ENCODE results near the gene SYMPK.

The SYMPK gene

DNA sequence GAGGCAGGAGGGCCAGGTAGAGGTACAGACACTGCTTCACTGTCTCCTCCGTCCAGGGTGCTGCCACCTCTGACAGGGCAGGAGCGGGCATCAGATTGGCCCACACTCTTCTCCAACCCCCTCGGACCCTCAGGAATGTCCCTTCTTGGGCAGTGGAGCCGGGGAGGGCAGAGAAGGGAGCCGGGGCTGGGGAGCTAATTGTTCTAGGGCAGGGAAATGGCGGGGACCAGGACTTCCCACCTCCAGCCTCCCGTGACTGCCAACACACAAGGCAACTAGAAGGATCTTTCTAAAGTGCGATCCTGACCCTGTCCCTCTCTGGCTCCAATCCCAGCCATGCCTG lies 37.7 kb downstream of the SYMPK start:
- Histone ChIP-seq H3K27ac (ENCODE audit: low read depth in 2 of 2, low read length in 2 of 2) (no peak overlapping the region), H3K36me3 (ENCODE audit: control insufficient read depth in 2 of 2, insufficient read depth in 2 of 2, low read length in 2 of 2) (peaks cover 64 to 79% of the 10 kb centered on the region in 2 donors), H3K9ac (ENCODE audit: low read depth in 1 of 2, low read length in 2 of 2) (no peak overlapping the region), H3K4me3 (ENCODE audit: low read length in 2 of 2) (no peak overlapping the region), H3K4me1 (ENCODE audit: control insufficient read depth in 2 of 2, insufficient read depth in 2 of 2, low read length in 2 of 2) (no peaks in the 10 kb centered on the region), H3K9me3 (ENCODE audit: control insufficient read depth in 2 of 2, low read length in 2 of 2) (no peaks in the 10 kb centered on the region), H3K27me3 (ENCODE audit: control insufficient read depth in 2 of 2, insufficient read depth in 2 of 2, low read length in 2 of 2) (no peaks in the 10 kb centered on the region)

GRCh38 chr19:45824531-45825262 lies 38.2 kb downstream of the SYMPK start:
- H3K9ac ChIP-seq (ENCODE audit: low read depth in 1 of 2, low read length in 2 of 2) = no peak overlapping the region
- no peak overlapping the region for H3K27ac ChIP-seq (ENCODE audit: low read depth in 2 of 2, low read length in 2 of 2)
- H3K27me3 ChIP-seq (ENCODE audit: control insufficient read depth in 2 of 2, insufficient read depth in 2 of 2, low read length in 2 of 2) = no peaks in the 10 kb centered on the region
- peaks cover 60 to 77% of the 10 kb centered on the region in 2 donors for H3K36me3 ChIP-seq (ENCODE audit: control insufficient read depth in 2 of 2, insufficient read depth in 2 of 2, low read length in 2 of 2)
- no peaks in the 10 kb centered on the region for H3K4me1 ChIP-seq (ENCODE audit: control insufficient read depth in 2 of 2, insufficient read depth in 2 of 2, low read length in 2 of 2)
- H3K4me3 ChIP-seq (ENCODE audit: low read length in 2 of 2) = no peak overlapping the region
- H3K9me3 ChIP-seq (ENCODE audit: control insufficient read depth in 2 of 2, low read length in 2 of 2) = no peaks in the 10 kb centered on the region

- Histone ChIP-seq H3K36me3 (ENCODE audit: control insufficient read depth in 2 of 2, insufficient read depth in 2 of 2, low read length in 2 of 2) (peaks cover 56 to 74% of the 10 kb centered on the region in 2 donors), H3K27ac (ENCODE audit: low read depth in 2 of 2, low read length in 2 of 2) (no peak overlapping the region), H3K9ac (ENCODE audit: low read depth in 1 of 2, low read length in 2 of 2) (no peak overlapping the region)
Observed at GRCh38 chr19:45824041-45824471, 38.9 kb downstream of the SYMPK start.

GRCh38 chr19:45823182-45823581 lies 39.8 kb downstream of the SYMPK start:
- Histone ChIP-seq H3K36me3 (ENCODE audit: control insufficient read depth in 2 of 2, insufficient read depth in 2 of 2, low read length in 2 of 2) (peaks cover 49 to 66% of the 10 kb centered on the region in 2 donors), H3K27me3 (ENCODE audit: control insufficient read depth in 2 of 2, insufficient read depth in 2 of 2, low read length in 2 of 2) (no peaks in the 10 kb centered on the region)

More at GRCh38 chr19:45824041-45824471, 38.9 kb downstream of the SYMPK start:
- Histone ChIP-seq H3K9me3 (ENCODE audit: control insufficient read depth in 2 of 2, low read length in 2 of 2) (no peaks in the 10 kb centered on the region), H3K4me1 (ENCODE audit: control insufficient read depth in 2 of 2, insufficient read depth in 2 of 2, low read length in 2 of 2) (no peaks in the 10 kb centered on the region), H3K27me3 (ENCODE audit: control insufficient read depth in 2 of 2, insufficient read depth in 2 of 2, low read length in 2 of 2) (no peaks in the 10 kb centered on the region), H3K4me3 (ENCODE audit: low read length in 2 of 2) (no peak overlapping the region)

GRCh38 chr19:45822716-45823115 lies 40.2 kb downstream of the SYMPK start:
- Histone ChIP-seq H3K9me3 (ENCODE audit: control insufficient read depth in 2 of 2, low read length in 2 of 2) (no peaks in the 10 kb centered on the region), H3K27ac (ENCODE audit: low read depth in 2 of 2, low read length in 2 of 2) (no peak overlapping the region), H3K4me3 (ENCODE audit: low read length in 2 of 2) (no peak overlapping the region), H3K27me3 (ENCODE audit: control insufficient read depth in 2 of 2, insufficient read depth in 2 of 2, low read length in 2 of 2) (no peaks in the 10 kb centered on the region), H3K9ac (ENCODE audit: low read depth in 1 of 2, low read length in 2 of 2) (no peak overlapping the region), H3K36me3 (ENCODE audit: control insufficient read depth in 2 of 2, insufficient read depth in 2 of 2, low read length in 2 of 2) (peaks cover 46 to 62% of the 10 kb centered on the region in 2 donors), H3K4me1 (ENCODE audit: control insufficient read depth in 2 of 2, insufficient read depth in 2 of 2, low read length in 2 of 2) (no peaks in the 10 kb centered on the region)

More at GRCh38 chr19:45823182-45823581, 39.8 kb downstream of the SYMPK start:
- no peak overlapping the region for H3K4me3 ChIP-seq (ENCODE audit: low read length in 2 of 2)
- H3K4me1 ChIP-seq (ENCODE audit: control insufficient read depth in 2 of 2, insufficient read depth in 2 of 2, low read length in 2 of 2) = no peaks in the 10 kb centered on the region
- H3K27ac ChIP-seq (ENCODE audit: low read depth in 2 of 2, low read length in 2 of 2) = no peak overlapping the region
- H3K9ac ChIP-seq (ENCODE audit: low read depth in 1 of 2, low read length in 2 of 2) = no peak overlapping the region
- no peaks in the 10 kb centered on the region for H3K9me3 ChIP-seq (ENCODE audit: control insufficient read depth in 2 of 2, low read length in 2 of 2)

DNA sequence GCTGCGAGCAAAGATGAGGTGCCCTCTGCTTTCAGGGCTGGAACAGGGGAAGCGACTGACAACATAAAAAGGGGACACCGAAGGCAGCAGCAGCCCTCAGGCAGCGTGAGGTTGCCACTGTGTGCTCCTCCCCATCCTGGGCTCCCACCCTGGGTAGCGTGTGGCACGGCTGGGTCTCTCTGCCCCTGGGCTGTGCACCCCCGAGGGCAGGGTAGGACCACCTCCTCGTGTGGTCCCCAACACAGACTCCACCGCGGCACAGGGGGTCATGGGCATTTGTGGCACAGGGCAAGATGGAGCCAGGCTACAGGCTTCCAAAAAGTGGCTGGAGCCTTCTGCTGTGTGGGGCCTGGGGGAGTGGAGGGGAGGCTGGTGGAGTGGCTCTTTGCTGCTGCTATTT lies 41.4 kb downstream of the SYMPK start:
- Histone ChIP-seq H3K27me3 (ENCODE audit: control insufficient read depth in 2 of 2, insufficient read depth in 2 of 2, low read length in 2 of 2) (no peaks in the 10 kb centered on the region), H3K36me3 (ENCODE audit: control insufficient read depth in 2 of 2, insufficient read depth in 2 of 2, low read length in 2 of 2) (peaks cover 37 to 52% of the 10 kb centered on the region in 2 donors), H3K9ac (ENCODE audit: low read depth in 1 of 2, low read length in 2 of 2) (no peak overlapping the region), H3K4me3 (ENCODE audit: low read length in 2 of 2) (no peak overlapping the region), H3K9me3 (ENCODE audit: control insufficient read depth in 2 of 2, low read length in 2 of 2) (no peaks in the 10 kb centered on the region), H3K27ac (ENCODE audit: low read depth in 2 of 2, low read length in 2 of 2) (no peak overlapping the region), H3K4me1 (ENCODE audit: control insufficient read depth in 2 of 2, insufficient read depth in 2 of 2, low read length in 2 of 2) (no peaks in the 10 kb centered on the region)

DNA sequence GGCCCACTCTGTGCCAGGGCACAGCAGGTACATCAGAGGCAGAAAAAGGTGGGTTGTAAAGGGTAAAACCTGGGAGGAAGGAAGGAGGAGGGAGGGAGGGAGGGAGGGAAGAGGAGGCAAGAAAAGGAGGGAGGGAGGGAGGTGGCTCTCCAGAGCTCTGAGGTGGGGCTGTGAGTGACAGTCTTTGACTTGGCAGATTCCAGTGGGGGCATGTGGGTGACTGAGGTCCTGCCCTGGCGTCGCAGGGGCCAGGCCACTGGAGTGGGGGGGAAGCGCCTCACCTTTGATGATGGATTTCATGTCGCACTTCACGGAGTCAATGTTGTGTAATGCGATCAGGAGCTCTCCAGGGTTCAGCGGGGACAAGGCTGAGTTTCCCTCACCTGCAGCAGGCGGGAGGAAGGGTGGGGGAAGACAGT lies 41.8 kb downstream of the SYMPK start:
- Histone ChIP-seq H3K4me3 (ENCODE audit: low read length in 2 of 2) (no peak overlapping the region), H3K9ac (ENCODE audit: low read depth in 1 of 2, low read length in 2 of 2) (no peak overlapping the region), H3K4me1 (ENCODE audit: control insufficient read depth in 2 of 2, insufficient read depth in 2 of 2, low read length in 2 of 2) (no peaks in the 10 kb centered on the region), H3K27me3 (ENCODE audit: control insufficient read depth in 2 of 2, insufficient read depth in 2 of 2, low read length in 2 of 2) (no peaks in the 10 kb centered on the region), H3K36me3 (ENCODE audit: control insufficient read depth in 2 of 2, insufficient read depth in 2 of 2, low read length in 2 of 2) (peaks cover 32 to 47% of the 10 kb centered on the region in 2 donors), H3K9me3 (ENCODE audit: control insufficient read depth in 2 of 2, low read length in 2 of 2) (no peaks in the 10 kb centered on the region), H3K27ac (ENCODE audit: low read depth in 2 of 2, low read length in 2 of 2) (no peak overlapping the region)

- H3K27ac ChIP-seq (ENCODE audit: low read depth in 2 of 2, low read length in 2 of 2) = no peak overlapping the region
- H3K4me1 ChIP-seq (ENCODE audit: control insufficient read depth in 2 of 2, insufficient read depth in 2 of 2, low read length in 2 of 2) = no peaks in the 10 kb centered on the region
- no peaks in the 10 kb centered on the region for H3K9me3 ChIP-seq (ENCODE audit: control insufficient read depth in 2 of 2, low read length in 2 of 2)
- H3K4me3 ChIP-seq (ENCODE audit: low read length in 2 of 2) = no peak overlapping the region
- H3K27me3 ChIP-seq (ENCODE audit: control insufficient read depth in 2 of 2, insufficient read depth in 2 of 2, low read length in 2 of 2) = no peaks in the 10 kb centered on the region
- H3K36me3 ChIP-seq (ENCODE audit: control insufficient read depth in 2 of 2, insufficient read depth in 2 of 2, low read length in 2 of 2) = peaks cover 27 to 42% of the 10 kb centered on the region in 2 donors
- no peak overlapping the region for H3K9ac ChIP-seq (ENCODE audit: low read depth in 1 of 2, low read length in 2 of 2)
Observed at GRCh38 chr19:45820413-45821102, 42.4 kb downstream of the SYMPK start.

DNA sequence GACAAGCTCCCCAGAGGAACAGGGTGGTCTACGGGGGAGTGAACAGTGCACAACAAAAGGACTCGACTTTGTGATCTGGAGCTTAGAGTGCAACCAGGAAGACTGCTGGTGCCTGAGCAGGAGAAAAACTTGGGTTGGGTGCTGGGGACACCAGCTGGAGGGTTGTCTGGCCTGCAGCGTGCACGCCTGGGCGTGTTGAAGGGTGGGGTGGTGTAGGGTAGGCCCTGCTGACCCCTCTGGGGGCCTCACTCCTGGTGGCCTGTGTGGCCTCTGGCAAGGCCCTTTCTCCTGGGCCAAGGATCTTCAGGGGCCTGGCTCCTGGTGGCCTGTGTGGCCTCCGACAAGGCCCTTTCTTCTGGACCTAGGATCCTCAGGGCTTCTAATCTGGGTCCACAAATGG lies 43.2 kb downstream of the SYMPK start:
- Histone ChIP-seq H3K4me1 (ENCODE audit: control insufficient read depth in 2 of 2, insufficient read depth in 2 of 2, low read length in 2 of 2) (peaks cover 0 to 2% of the 10 kb centered on the region in 2 donors), H3K4me3 (ENCODE audit: low read length in 2 of 2) (no peak overlapping the region), H3K27ac (ENCODE audit: low read depth in 2 of 2, low read length in 2 of 2) (no peak overlapping the region), H3K9ac (ENCODE audit: low read depth in 1 of 2, low read length in 2 of 2) (no peak overlapping the region), H3K36me3 (ENCODE audit: control insufficient read depth in 2 of 2, insufficient read depth in 2 of 2, low read length in 2 of 2) (peaks cover 20 to 35% of the 10 kb centered on the region in 2 donors), H3K9me3 (ENCODE audit: control insufficient read depth in 2 of 2, low read length in 2 of 2) (no peaks in the 10 kb centered on the region), H3K27me3 (ENCODE audit: control insufficient read depth in 2 of 2, insufficient read depth in 2 of 2, low read length in 2 of 2) (no peaks in the 10 kb centered on the region)

- Histone ChIP-seq H3K27ac (ENCODE audit: low read depth in 2 of 2, low read length in 2 of 2) (no peak overlapping the region), H3K27me3 (ENCODE audit: control insufficient read depth in 2 of 2, insufficient read depth in 2 of 2, low read length in 2 of 2) (no peaks in the 10 kb centered on the region), H3K9me3 (ENCODE audit: control insufficient read depth in 2 of 2, low read length in 2 of 2) (no peaks in the 10 kb centered on the region), H3K4me3 (ENCODE audit: low read length in 2 of 2) (no peak overlapping the region), H3K36me3 (ENCODE audit: control insufficient read depth in 2 of 2, insufficient read depth in 2 of 2, low read length in 2 of 2) (peaks cover 9 to 27% of the 10 kb centered on the region in 2 donors), H3K4me1 (ENCODE audit: control insufficient read depth in 2 of 2, insufficient read depth in 2 of 2, low read length in 2 of 2) (peaks cover 0 to 2% of the 10 kb centered on the region in 2 donors), H3K9ac (ENCODE audit: low read depth in 1 of 2, low read length in 2 of 2) (no peak overlapping the region)
Observed at GRCh38 chr19:45817725-45818301, 45.1 kb downstream of the SYMPK start.

Data from mucosa of rectum (tissue), 2 donors.